AG04450 (cell line): ENCODE data around the gene MSL1. TPM values are rescaled to one million over a fixed set of nuclear protein-coding genes. Genes with fewer than 3 reads are reported as not detected.

Experiments used
- CTCF ChIA-PET: fragments of 300-600, 350-600 bp; formaldehyde crosslinking; extraction: SDS; loops from one replicate; lab custom pipeline; 2022; ENCODE audit warnings: antibody characterized with exemption, inconsistent platforms; lab: Charles Lee
- POLR2A ChIA-PET: fragments of 350-600 bp; formaldehyde crosslinking; extraction: SDS; loops from one replicate; lab custom pipeline; 2021; ENCODE audit warnings: antibody characterized with exemption, inconsistent platforms; lab: Yijun Ruan, JAX
- DNase-seq: peaks from one replicate; pipeline ENCODE4 v3.0.0-alpha.2; 2011; ENCODE audit warnings: low read depth, low spot score
- H3K27ac ChIP-seq: one replicate; pipeline ENCODE4 v1.5.1; 2012; ENCODE audit warnings: low read depth, low read length, control low read depth
- H3K27me3 ChIP-seq: one replicate; pipeline ENCODE4 v1.6.0; 2012; ENCODE audit warnings: low read length; ENCODE audit not compliant: control insufficient read depth, insufficient read depth
- H3K4me3 ChIP-seq: 2 replicates; pipeline ENCODE4 v1.5.1; 2011; ENCODE audit warnings: mild to moderate bottlenecking, low read depth, low read length, control low read depth
- H3K9me3 ChIP-seq: 2 replicates; pipeline ENCODE4 v1.5.1; 2012; ENCODE audit warnings: low read length; ENCODE audit not compliant: control insufficient read depth, insufficient read depth
- CTCF ChIP-seq: IDR thresholded peaks from 2 replicates; pipeline ENCODE4 v1.5.1; 2011; ENCODE audit warnings: low read depth, low read length, control low read depth, inconsistent platforms
- polyA plus RNA-seq: library from polyadenylated mRNA; depleted of rRNA; stranded (reverse); fragments of >200 nt; gene quantifications from 2 replicates; pipeline ENCODE4 v1.2.3, GENCODE V29; 2011

Gene MSL1
- polyA plus RNA-seq, 1 experiment: 92.2 TPM

GRCh38 chr17:40086150-40087044 lies 35.4 kb upstream of the MSL1 start:
- no peak overlapping the region for H3K4me3 ChIP-seq
- H3K27me3 ChIP-seq: no peaks in the 10 kb centered on the region
- CTCF ChIA-PET: interaction anchor here (0.6 to 3.9 kb wide), 25 partner anchors 11 to 128 kb away, joined by 3 to 58 read pairs (median 4); partner anchors contain the start of genes CSF3, MED24, NR1D1 and THRA
- POLR2A ChIA-PET: interaction anchor here (0.7 to 1.3 kb wide), 4 partner anchors 13 to 52 kb away, joined by 3 to 8 read pairs (median 4); partner anchors contain the start of gene NR1D1
- DNase-seq: no peak
- no peak overlapping the region for H3K27ac ChIP-seq
- no peaks in the 10 kb centered on the region; the same call in 1 of the 2 replicates for H3K9me3 ChIP-seq
- peak; percentile 81 for TF ChIP-seq CTCF

GRCh38 chr17:40087049-40087794 lies 34.5 kb upstream of the MSL1 start:
- no peaks in the 10 kb centered on the region for H3K27me3 ChIP-seq
- no peak for DNase-seq
- CTCF ChIA-PET: interaction anchor here (0.9 to 3.9 kb wide), 9 partner anchors 10 to 129 kb away, joined by 3 to 58 read pairs (median 8); partner anchors contain the start of gene CSF3
- POLR2A ChIA-PET: interaction anchor here (1.0 to 1.3 kb wide), 2 partner anchors 12 to 49 kb away, joined by 3 read pairs; no protein-coding TSS in a partner anchor
- H3K9me3 ChIP-seq: no peaks in the 10 kb centered on the region; the same call in 1 of the 2 replicates
- H3K4me3 ChIP-seq: no peak overlapping the region
- H3K27ac ChIP-seq: no peak overlapping the region
- TF ChIP-seq CTCF: no peak

- H3K4me3 ChIP-seq: no peak overlapping the region
- no peaks in the 10 kb centered on the region for H3K27me3 ChIP-seq
- ChIA-PET CTCF (no interaction called here), POLR2A (no interaction called here)
- H3K27ac ChIP-seq: peak overlapping the region; percentile 11
- H3K9me3 ChIP-seq: no peaks in the 10 kb centered on the region; the same call in 1 of the 2 replicates
- DNase-seq: no peak
- TF ChIP-seq CTCF: no peak
Measured at GRCh38 chr17:40087903-40088718, 33.7 kb upstream of the MSL1 start.

- Histone ChIP-seq H3K4me3 (no peak overlapping the region), H3K9me3 (no peaks in the 10 kb centered on the region; the same call in 1 of the 2 replicates), H3K27me3 (no peaks in the 10 kb centered on the region), H3K27ac (no peak overlapping the region)
- no peak for DNase-seq
- ChIA-PET POLR2A (interaction anchor here (1.4 kb wide), 1 partner anchor 10 kb away, joined by 4 read pairs; no protein-coding TSS in a partner anchor), CTCF (interaction anchor here (2.2 kb wide), 1 partner anchor 14 kb away, joined by 10 read pairs; no protein-coding TSS in a partner anchor)
- TF ChIP-seq CTCF: no peak
Measured at GRCh38 chr17:40089077-40089895, 32.5 kb upstream of the MSL1 start.
